Hepatocyte (in vitro differentiated cells): ENCODE results near the gene PTN. TPM values are rescaled to one million over a fixed set of nuclear protein-coding genes. Genes with fewer than 3 reads are reported as not detected.

Source experiments
- DNase-seq: peaks from one replicate; pipeline ENCODE4 v3.0.0-alpha.2; 2016; ENCODE audit warnings: low spot score
- H2AFZ ChIP-seq: fragments of 200-600 bp; sonication (generic); 2 replicates; pipeline ENCODE4 v1.6.0; 2016; ENCODE audit warnings: antibody characterized with exemption, mild to moderate bottlenecking
- H3K27ac ChIP-seq: fragments of 200-600 bp; sonication (generic); 2 replicates; pipeline ENCODE4 v1.5.1; 2016; ENCODE audit warnings: mild to moderate bottlenecking
- H3K27me3 ChIP-seq: fragments of 200-600 bp; sonication (generic); 2 replicates; pipeline ENCODE4 v1.6.1; 2016
- H3K36me3 ChIP-seq: fragments of 200-600 bp; sonication (generic); replicated peaks from 2 replicates; pipeline ENCODE4 v1.5.1; 2016; ENCODE audit warnings: low read depth; ENCODE audit not compliant: insufficient read depth
- H3K4me1 ChIP-seq: fragments of 200-600 bp; sonication (generic); 2 replicates; pipeline ENCODE4 v1.5.1; 2016; ENCODE audit warnings: mild to moderate bottlenecking, moderate library complexity; ENCODE audit not compliant: insufficient read depth
- H3K4me2 ChIP-seq: fragments of 200-600 bp; sonication (generic); 2 replicates; pipeline ENCODE4 v1.6.0; 2016
- H3K4me3 ChIP-seq: fragments of 200-600 bp; sonication (generic); 2 replicates; pipeline ENCODE4 v1.5.1; 2016; ENCODE audit warnings: mild to moderate bottlenecking
- H3K79me2 ChIP-seq: fragments of 200-600 bp; sonication (generic); 2 replicates; pipeline ENCODE4 v1.6.0; 2017; ENCODE audit warnings: mild to moderate bottlenecking
- H3K9me2 ChIP-seq: fragments of 200-600 bp; sonication (generic); replicated peaks from 2 replicates; pipeline ENCODE4 v1.6.0; 2017; ENCODE audit warnings: mild to moderate bottlenecking; ENCODE audit not compliant: insufficient read depth
- H3K9me3 ChIP-seq: fragments of 200-600 bp; sonication (generic); 2 replicates; pipeline ENCODE4 v1.5.1; 2016; ENCODE audit warnings: low read depth, mild to moderate bottlenecking
- H4K20me1 ChIP-seq: fragments of 200-600 bp; sonication (generic); 2 replicates; pipeline ENCODE4 v1.6.0; 2016; ENCODE audit warnings: mild to moderate bottlenecking; ENCODE audit not compliant: insufficient read depth, poor library complexity, severe bottlenecking
- EZH2 ChIP-seq: fragments of 200-600 bp; sonication (generic); IDR thresholded peaks from 2 replicates; pipeline ENCODE4 v1.6.1; 2016; ENCODE audit warnings: antibody characterized with exemption, mild to moderate bottlenecking, borderline replicate concordance
- EZH2phosphoT487 ChIP-seq: fragments of 200-600 bp; sonication (generic); IDR thresholded peaks from one replicate; pipeline ENCODE4 v1.6.1; 2018; ENCODE audit warnings: antibody characterized with exemption, mild to moderate bottlenecking, low read depth, moderate library complexity; ENCODE audit not compliant: unreplicated experiment, severe bottlenecking
- WGBS: methylation state at CpG from one replicate; pipeline ENCODE4 v1.1.6; 2016; ENCODE audit warnings: low lambda C conversion rate; ENCODE audit errors: missing lambda C conversion rate; 5-methylcytosine and 5-hydroxymethylcytosine counted together
- polyA plus RNA-seq: library from polyadenylated mRNA; unstranded; fragments of >200 nt; fragmentation: Nextera tagmentation; extraction: Ambion mirVana; gene quantifications from 2 replicates; pipeline ENCODE4 v1.2.1, GENCODE V29; 2016
- total RNA-seq: library from RNA; depleted of rRNA; stranded (reverse); fragments of >200 nt; gene quantifications from 2 replicates; pipeline ENCODE4 v1.2.3, GENCODE V29; 2014
- TF ChIP-seq, protein P1 (sequence below): fragments of 200-600 bp; sonication (generic); IDR thresholded peaks from 2 replicates; pipeline ENCODE4 v1.5.1; 2016; ENCODE audit warnings: antibody characterized with exemption, mild to moderate bottlenecking; ENCODE audit not compliant: poor library complexity

Gene PTN
- total and polyA plus RNA-seq, 2 experiments from 2014 or later, result 50.8 to 66.9 TPM

DNA sequence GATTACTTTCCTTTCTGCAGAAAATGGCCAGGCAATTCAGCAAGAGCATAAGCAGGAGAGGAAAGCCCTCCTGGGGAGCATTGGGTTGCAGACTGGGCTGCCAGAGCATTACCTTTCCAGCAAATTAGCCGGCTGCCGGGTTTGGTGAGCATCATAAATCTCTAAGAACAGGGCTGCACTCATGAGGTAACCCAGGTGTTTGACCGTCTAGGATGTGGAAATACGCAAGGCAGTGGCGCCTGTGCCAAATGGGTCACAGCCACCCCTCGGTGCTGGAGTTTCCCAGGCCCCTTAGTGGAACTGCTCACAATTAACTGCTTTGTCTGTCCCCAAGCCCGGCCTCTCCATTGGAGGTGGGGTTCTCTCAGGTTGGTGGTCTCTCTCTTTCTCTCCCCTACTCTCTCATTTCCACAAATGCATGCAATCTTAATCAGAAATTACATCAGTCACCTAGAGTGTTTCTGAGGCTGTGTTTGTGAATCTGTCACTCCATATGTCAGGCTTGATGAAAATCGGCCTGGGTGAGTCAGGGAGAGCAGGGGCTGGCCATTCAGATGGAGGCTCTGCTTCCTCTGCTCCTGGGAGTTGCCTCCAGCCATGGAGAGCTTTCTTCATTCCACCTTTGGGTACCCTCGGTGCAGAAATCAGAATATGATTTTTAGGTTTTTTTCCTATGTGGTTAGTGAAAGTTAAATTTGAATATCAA, 26.7 kb downstream of the PTN start:
- WGBS, result 96% methylated on average over 9 of the region's 9 CpGs
- H3K27ac ChIP-seq, result no peak overlapping the region
- no peaks in the 10 kb centered on the region for H3K9me2 ChIP-seq
- no peak for DNase-seq
- no peak overlapping the region for H2AFZ ChIP-seq
- no peaks in the 10 kb centered on the region for H3K27me3 ChIP-seq
- TF ChIP-seq, protein P1, sequence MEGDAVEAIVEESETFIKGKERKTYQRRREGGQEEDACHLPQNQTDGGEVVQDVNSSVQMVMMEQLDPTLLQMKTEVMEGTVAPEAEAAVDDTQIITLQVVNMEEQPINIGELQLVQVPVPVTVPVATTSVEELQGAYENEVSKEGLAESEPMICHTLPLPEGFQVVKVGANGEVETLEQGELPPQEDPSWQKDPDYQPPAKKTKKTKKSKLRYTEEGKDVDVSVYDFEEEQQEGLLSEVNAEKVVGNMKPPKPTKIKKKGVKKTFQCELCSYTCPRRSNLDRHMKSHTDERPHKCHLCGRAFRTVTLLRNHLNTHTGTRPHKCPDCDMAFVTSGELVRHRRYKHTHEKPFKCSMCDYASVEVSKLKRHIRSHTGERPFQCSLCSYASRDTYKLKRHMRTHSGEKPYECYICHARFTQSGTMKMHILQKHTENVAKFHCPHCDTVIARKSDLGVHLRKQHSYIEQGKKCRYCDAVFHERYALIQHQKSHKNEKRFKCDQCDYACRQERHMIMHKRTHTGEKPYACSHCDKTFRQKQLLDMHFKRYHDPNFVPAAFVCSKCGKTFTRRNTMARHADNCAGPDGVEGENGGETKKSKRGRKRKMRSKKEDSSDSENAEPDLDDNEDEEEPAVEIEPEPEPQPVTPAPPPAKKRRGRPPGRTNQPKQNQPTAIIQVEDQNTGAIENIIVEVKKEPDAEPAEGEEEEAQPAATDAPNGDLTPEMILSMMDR, result no peak
- no peak for TF ChIP-seq EZH2phosphoT487
- TF ChIP-seq EZH2, result no peak
- no peaks in the 10 kb centered on the region for H3K9me3 ChIP-seq
- no peaks in the 10 kb centered on the region for H3K36me3 ChIP-seq
- no peak overlapping the region for H3K4me2 ChIP-seq
- H4K20me1 ChIP-seq, result no peaks in the 10 kb centered on the region
- H3K4me1 ChIP-seq, result no peaks in the 10 kb centered on the region
- no peak overlapping the region for H3K4me3 ChIP-seq
- no peaks in the 10 kb centered on the region for H3K79me2 ChIP-seq

DNA sequence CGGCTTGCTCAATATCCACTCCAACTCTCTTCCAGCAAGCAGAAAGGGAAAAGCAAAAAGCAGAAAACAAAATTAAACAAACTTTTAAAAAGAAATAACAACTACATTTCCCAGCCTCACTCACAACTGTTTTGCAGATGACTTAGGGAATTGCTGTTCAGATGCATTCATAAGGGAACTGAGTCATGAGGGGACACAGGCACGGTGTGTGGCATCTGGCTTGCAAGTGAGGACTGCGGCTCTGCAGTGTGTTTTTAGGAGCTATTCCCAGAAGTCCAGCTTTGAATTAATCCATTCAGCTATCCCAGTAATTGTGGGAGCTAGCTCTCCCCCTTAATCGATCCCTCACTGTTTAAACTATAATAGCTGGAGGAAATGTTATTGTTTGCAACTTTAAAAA, 30.3 kb downstream of the PTN start:
- Histone ChIP-seq H3K9me3 (no peaks in the 10 kb centered on the region), H2AFZ (no peak overlapping the region), H4K20me1 (no peaks in the 10 kb centered on the region), H3K4me3 (no peak overlapping the region), H3K36me3 (no peaks in the 10 kb centered on the region), H3K4me2 (no peak overlapping the region), H3K4me1 (no peaks in the 10 kb centered on the region), H3K79me2 (no peaks in the 10 kb centered on the region), H3K27ac (no peak overlapping the region), H3K9me2 (no peaks in the 10 kb centered on the region), H3K27me3 (no peaks in the 10 kb centered on the region)
- no peak for DNase-seq
- TF ChIP-seq EZH2phosphoT487, result no peak
- 81% methylated on average over 4 of the region's 4 CpGs for WGBS

DNA sequence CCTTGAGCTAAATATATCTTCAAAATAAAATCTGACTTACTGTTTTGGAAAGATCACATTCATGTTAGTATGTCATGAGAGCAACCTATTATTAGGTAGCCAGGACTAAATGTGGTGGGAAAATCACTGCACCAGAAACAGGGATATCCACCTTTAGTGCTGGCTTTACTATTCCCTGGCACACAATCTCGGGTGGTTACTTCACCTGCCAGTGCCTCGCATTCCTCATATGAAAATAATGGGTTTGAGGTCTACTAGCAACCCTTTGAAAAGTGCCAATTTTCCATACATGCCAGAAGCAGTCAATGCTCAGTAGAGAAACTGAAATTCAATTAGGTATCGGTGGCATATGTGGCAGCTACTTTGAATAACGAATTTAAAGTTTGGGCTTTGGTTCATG, 36.8 kb downstream of the PTN start:
- no peaks in the 10 kb centered on the region for H3K9me3 ChIP-seq
- no peaks in the 10 kb centered on the region for H3K27me3 ChIP-seq
- H3K79me2 ChIP-seq, result no peaks in the 10 kb centered on the region
- no peaks in the 10 kb centered on the region for H3K36me3 ChIP-seq
- WGBS, result 88% methylated on average over 4 of the region's 4 CpGs
- H3K4me2 ChIP-seq, result no peak overlapping the region
- H3K27ac ChIP-seq, result no peak overlapping the region
- no peak for DNase-seq
- H4K20me1 ChIP-seq, result no peaks in the 10 kb centered on the region
- H3K9me2 ChIP-seq, result no peaks in the 10 kb centered on the region
- no peak overlapping the region for H2AFZ ChIP-seq
- no peaks in the 10 kb centered on the region for H3K4me1 ChIP-seq
- TF ChIP-seq, protein P1, result no peak
- TF ChIP-seq EZH2 (no peak), EZH2phosphoT487 (no peak)
- H3K4me3 ChIP-seq, result no peak overlapping the region

DNA sequence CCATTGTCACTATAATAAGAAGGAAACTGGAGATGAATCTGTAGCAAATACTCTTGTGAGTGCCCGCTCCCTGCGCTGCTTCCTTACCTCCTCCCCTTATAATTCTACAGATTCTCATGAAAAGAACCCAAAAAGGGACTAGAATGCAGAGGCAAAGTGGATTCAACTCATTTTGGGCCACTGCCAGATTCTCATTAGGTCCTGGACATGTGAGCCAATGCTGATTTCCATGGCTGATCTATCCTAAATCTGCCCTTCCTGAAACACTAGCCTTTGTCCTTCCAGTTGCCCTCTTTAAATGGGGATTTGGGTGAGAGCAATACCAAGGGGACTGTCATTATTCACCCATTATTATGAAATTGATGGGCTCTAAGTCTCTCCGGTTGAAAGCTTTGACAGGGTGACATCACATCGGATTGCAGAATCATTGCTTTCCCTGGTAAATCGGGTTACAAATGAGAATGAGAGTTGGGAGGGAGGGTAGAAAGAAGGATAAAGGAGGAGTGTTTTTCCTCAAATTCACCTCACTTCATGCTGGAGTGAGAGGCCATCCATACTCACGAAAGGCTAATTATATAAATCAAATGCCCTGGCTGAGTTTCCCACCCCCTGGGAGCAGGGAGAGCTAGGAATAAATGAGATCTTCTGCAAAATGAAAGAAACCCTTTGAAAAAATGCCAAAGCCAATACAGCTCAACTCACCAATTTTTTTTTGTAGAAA, 37.5 kb downstream of the PTN start:
- DNase-seq, result no peak
- Histone ChIP-seq H4K20me1 (no peaks in the 10 kb centered on the region), H3K9me2 (no peaks in the 10 kb centered on the region), H3K79me2 (no peaks in the 10 kb centered on the region), H2AFZ (no peak overlapping the region), H3K4me3 (no peak overlapping the region), H3K27ac (no peak overlapping the region), H3K27me3 (no peaks in the 10 kb centered on the region), H3K4me2 (no peak overlapping the region), H3K36me3 (no peaks in the 10 kb centered on the region), H3K4me1 (no peaks in the 10 kb centered on the region), H3K9me3 (no peaks in the 10 kb centered on the region)
- TF ChIP-seq EZH2phosphoT487 (no peak), EZH2 (no peak)
- TF ChIP-seq, protein P1, result no peak
- 90% methylated on average over 6 of the region's 6 CpGs for WGBS
